IPS-18c (cell line): ENCODE measurements around the gene NDRG4.

ENCODE experiments used
- H3K4me3 ChIP-seq: 2 replicates; pipeline ENCODE4 v1.7.0; 2013; ENCODE audit warnings: low read depth, mild to moderate bottlenecking, low read length, moderate library complexity; ENCODE audit not compliant: insufficient read depth
- H3K9me3 ChIP-seq: one replicate; pipeline ENCODE4 v1.6.1; 2013; ENCODE audit warnings: mild to moderate bottlenecking, low read length, moderate library complexity; ENCODE audit not compliant: control insufficient read depth, insufficient read depth

Gene NDRG4

DNA sequence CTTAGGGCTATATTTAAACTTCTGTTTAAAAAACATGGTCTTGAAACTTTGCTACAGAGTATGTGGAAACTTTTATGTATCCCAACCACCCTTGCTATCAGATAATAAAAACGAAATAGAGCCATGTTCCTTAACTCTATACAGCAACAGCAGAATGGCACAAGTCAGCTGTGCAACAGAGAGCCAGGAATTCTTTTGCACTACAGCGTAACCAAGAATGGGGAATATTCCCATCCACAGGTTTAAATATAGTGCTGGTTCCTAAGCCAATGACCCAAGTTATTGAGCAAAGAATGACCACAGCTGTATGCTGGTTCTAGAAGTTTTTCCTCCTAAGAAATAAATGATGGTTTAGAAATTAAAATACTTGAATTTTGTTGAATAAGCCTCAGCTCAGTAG lies 48.4 kb downstream of the NDRG4 start:
- no peak overlapping the region for H3K4me3 ChIP-seq

DNA sequence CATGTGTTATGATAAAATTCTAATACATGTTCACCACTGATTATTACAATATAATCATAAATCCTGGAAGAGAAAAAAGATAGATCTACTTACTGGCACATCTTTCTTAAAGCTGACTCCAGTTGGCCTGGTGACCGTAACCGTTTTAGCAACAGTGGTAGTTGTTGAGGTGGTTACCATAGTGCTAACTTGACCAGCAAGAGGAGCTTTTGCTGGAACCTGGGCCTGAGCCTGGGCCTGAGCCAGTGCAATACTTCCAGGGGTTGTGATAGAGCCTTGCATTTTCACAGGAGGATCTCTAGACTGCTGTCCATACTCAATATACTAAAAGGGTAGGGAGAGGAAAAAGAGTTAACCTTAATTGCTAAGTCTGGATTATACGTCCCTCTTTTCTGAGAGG lies 51.6 kb downstream of the NDRG4 start:
- H3K4me3 ChIP-seq = no peak overlapping the region
- no peaks in the 10 kb centered on the region for H3K9me3 ChIP-seq

More for the DNA sequence above, 48.4 kb downstream of the NDRG4 start:
- H3K9me3 ChIP-seq = no peaks in the 10 kb centered on the region

DNA sequence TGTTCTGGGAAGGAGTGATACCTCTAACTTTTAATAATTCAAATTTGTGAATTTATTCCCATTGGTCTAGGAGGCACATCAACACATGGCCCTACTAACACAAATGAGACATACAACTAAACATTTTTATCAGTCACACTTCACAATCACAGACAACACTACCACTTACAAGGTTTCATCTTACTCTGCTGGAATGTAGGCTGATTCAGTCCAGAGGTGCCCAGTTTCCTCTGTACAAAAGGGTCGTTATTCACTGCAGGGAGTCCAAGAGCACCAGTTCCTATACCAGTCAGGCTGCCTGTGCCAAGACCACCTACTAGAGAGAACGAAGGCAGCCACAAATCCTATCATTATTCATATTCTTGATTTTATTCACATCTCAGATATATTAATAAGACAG lies 56.7 kb downstream of the NDRG4 start:
- Histone ChIP-seq H3K4me3 (no peak overlapping the region), H3K9me3 (no peaks in the 10 kb centered on the region)
